ENCODE results near the gene HS6ST1.

DNA sequence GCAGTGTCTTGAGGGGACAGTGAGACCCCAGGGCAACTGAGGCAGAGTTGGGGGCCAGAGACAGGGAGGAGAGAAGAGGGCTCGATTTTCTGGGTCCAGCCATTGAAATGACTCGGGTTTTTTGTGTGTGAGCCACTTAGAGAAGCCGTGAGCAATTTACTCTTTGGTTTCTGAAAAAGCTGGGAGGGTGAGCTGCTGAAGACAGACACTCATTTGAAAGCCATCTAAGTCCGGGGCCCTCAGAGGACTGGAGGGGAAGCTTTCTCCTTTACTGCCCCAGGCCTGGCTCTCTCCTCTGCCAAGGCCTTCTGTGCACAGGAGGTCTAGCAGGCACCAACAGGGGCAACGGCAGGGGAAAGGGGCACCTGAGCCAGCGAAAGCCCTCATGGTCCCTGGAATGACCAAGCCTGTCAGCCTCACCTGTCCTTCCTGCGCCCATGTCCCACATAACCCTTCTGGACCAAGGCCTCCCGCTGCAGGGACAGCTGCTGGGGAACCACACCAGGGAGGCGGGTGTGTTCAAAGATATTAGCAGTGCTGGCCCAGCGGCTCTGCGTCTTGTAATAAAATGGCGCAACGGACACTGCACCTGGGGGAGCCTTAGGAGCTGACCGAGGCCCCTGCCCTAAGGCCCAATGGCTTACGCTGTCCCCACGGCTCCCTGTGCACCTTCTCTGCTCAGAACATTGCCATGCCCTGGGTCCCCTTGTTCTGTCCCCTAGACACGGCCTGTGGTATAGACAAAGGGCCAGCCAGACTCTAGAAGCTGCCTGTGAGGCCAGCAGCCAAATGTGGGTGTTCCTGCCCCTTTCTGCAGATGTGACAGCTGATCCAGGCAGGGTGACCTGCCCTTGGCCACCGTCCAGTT is 45.8 kb downstream of the HS6ST1 start:
- TF ChIP-seq, protein P1, sequence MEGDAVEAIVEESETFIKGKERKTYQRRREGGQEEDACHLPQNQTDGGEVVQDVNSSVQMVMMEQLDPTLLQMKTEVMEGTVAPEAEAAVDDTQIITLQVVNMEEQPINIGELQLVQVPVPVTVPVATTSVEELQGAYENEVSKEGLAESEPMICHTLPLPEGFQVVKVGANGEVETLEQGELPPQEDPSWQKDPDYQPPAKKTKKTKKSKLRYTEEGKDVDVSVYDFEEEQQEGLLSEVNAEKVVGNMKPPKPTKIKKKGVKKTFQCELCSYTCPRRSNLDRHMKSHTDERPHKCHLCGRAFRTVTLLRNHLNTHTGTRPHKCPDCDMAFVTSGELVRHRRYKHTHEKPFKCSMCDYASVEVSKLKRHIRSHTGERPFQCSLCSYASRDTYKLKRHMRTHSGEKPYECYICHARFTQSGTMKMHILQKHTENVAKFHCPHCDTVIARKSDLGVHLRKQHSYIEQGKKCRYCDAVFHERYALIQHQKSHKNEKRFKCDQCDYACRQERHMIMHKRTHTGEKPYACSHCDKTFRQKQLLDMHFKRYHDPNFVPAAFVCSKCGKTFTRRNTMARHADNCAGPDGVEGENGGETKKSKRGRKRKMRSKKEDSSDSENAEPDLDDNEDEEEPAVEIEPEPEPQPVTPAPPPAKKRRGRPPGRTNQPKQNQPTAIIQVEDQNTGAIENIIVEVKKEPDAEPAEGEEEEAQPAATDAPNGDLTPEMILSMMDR (conservative IDR thresholded peaks at IDR 0.05 in 1 of 2, IDR thresholded peaks at IDR 0.05 in 1 of 2; ENCODE audit: low read depth in 1 of 2, low read length in 2 of 2): no peak
- no peak for TF ChIP-seq EZH2 (IDR thresholded peaks at IDR 0.05; ENCODE audit: low read length, missing control alignments)
